H1 (cell line): ENCODE results near the gene GAMT. TPM values are rescaled to one million over a fixed set of nuclear protein-coding genes. Genes with fewer than 3 reads are reported as not detected.

Source experiments
- CHD1 ChIP-seq: IDR thresholded peaks from 2 replicates; pipeline ENCODE4 v1.6.1; 2012; ENCODE audit warnings: low read depth, low read length, improper control_type of control experiment
- SP4 ChIP-seq: IDR thresholded peaks from 2 replicates; pipeline ENCODE4 v1.6.1; 2012; ENCODE audit warnings: low read length, inconsistent platforms
- SUZ12 ChIP-seq: fragments of 200-600 bp; sonication (generic); IDR thresholded peaks from 2 replicates; pipeline ENCODE4 v1.6.1; 2012; ENCODE audit warnings: mild to moderate bottlenecking, inconsistent platforms, low read length, moderate library complexity, mixed read lengths
- polyA plus RNA-seq, 7 experiments: library from polyadenylated mRNA; depleted of rRNA in 3 of 7; stranded (reverse) in 5 of 7; unstranded in 2 of 7; fragments of >200 nt in 5 of 7; fragments of 200-250 nt in 2 of 7; gene quantifications; 1 replicate in 5 of 7; 2 replicates in 1 of 7; 4 replicates in 1 of 7; pipeline versions ENCODE4 v1.2.1 to v1.2.3, GENCODE V29; 2011 to 2013; ENCODE audit warnings: missing spikeins in 2 of 7, mixed read lengths in 2 of 7
- total RNA-seq: library from RNA; stranded (reverse); fragmentation: NEBNext Ultra II Directional; extraction: Animal tissue kit (Norgen Biotek cat#: 25700); gene quantifications from 2 replicates; pipeline ENCODE4 v1.2.1, GENCODE V29; 2021
- TF ChIP-seq, protein P1 (sequence below): IDR thresholded peaks from 2 replicates; pipeline ENCODE4 v1.6.1; 2011; ENCODE audit warnings: low read depth, mild to moderate bottlenecking, low read length; ENCODE audit not compliant: insufficient read depth

The GAMT gene
- total and polyA plus RNA-seq, 2 of the 8 experiments (the other 6 are each of a cell fraction or from before 2014, with no cell fraction given): 17.2 to 35.6 TPM

DNA sequence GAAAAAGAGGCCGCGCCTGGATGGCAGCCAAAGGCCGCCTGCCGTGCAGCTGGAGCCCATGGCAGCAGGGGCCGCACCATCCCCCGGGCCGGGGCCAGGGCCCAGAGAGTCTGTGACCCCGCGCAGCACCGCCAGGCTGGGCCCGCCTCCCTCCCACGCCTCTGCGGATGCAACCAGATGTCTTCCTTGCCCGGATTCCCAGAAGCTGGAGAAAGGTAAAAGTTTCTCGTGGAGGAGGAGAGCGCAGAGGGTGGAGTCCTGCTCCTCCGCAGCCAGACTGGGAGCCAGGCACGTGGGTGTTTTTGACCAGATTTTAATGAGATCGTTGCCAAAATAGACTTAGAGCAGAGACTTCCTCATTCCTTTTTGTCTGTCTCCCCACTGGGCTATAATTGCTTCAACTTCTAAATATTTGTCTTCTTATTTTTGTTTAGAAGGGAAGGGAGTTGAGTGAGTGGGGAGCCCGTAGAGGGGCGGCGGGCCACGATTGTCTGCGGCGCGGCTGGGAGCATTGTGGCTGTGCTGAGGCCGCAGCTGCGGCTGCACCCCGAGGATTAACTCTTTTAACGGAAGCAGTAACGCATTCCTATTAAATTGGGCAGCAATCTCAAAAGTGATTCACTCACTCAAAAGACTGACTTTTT is 40.4 kb downstream of the GAMT start (continued):
- TF ChIP-seq CHD1: no peak
- TF ChIP-seq SP4: no peak
- no peak for TF ChIP-seq SUZ12
- TF ChIP-seq, protein P1, sequence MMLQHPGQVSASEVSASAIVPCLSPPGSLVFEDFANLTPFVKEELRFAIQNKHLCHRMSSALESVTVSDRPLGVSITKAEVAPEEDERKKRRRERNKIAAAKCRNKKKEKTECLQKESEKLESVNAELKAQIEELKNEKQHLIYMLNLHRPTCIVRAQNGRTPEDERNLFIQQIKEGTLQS: no peak
